ENCODE measurements around the gene ZNF396. TPM values are rescaled to one million over a fixed set of nuclear protein-coding genes. Genes with fewer than 3 reads are reported as not detected.

ZNF396 gene
- total RNA-seq, 1 donor from 2014 or later: 1.4 TPM

- H3K4me1 Mint-ChIP-seq (ENCODE audit: low read depth, unreplicated experiment): peaks cover 7% of the 10 kb centered on the region
- peak overlapping the region; percentile 9 for H3K4me3 Mint-ChIP-seq (ENCODE audit: unreplicated experiment)
- Histone ChIP-seq H2AFZ (ENCODE audit: low read depth, low read length) (no peak overlapping the region), H3K27me3 (ENCODE audit: insufficient read depth, low read length) (no peaks in the 10 kb centered on the region), H3K9ac (ENCODE audit: low read length) (no peak overlapping the region), H3K4me2 (ENCODE audit: low read length) (no peak overlapping the region), H4K20me1 (ENCODE audit: insufficient read depth, low read length) (no peaks in the 10 kb centered on the region), H3K4me3 (ENCODE audit: insufficient read depth, low read depth, low read length) (no peak overlapping the region), H3K36me3 (ENCODE audit: insufficient read depth, low read length) (no peaks in the 10 kb centered on the region), H3K79me2 (ENCODE audit: insufficient read depth, low read length) (no peaks in the 10 kb centered on the region), H3K4me1 (ENCODE audit: insufficient read depth, low read length) (peaks cover 4% of the 10 kb centered on the region), H3K9me3 (ENCODE audit: insufficient read depth, low read depth, low read length) (no peaks in the 10 kb centered on the region), H3K27ac (ENCODE audit: low read depth, low read length) (no peak overlapping the region)
- H3K27me3 Mint-ChIP-seq (ENCODE audit: low read depth, unreplicated experiment): peaks cover 3% of the 10 kb centered on the region
- no peak overlapping the region for H3K27ac Mint-ChIP-seq (ENCODE audit: unreplicated experiment)
- DNase-seq (ENCODE audit: low read depth) (no peak), FAIRE-seq (no peak)
- H3K9me3 Mint-ChIP-seq (ENCODE audit: unreplicated experiment): peaks cover 6% of the 10 kb centered on the region
- TF ChIP-seq CTCF (IDR thresholded peaks at IDR 0.05; ENCODE audit: insufficient read depth, low read depth, low read length) (no peak), EZH2 (IDR thresholded peaks at IDR 0.05; ENCODE audit: insufficient read depth, low read length) (no peak)
- H3K36me3 Mint-ChIP-seq (ENCODE audit: low read depth, unreplicated experiment): no peaks in the 10 kb centered on the region
These were observed 1.4 kb upstream of the ZNF396 start for GRCh38 chr18:35378574-35378896.

GRCh38 chr18:35377875-35378573 lies 887 bp upstream of the ZNF396 start:
- H3K27ac ChIP-seq (ENCODE audit: low read depth, low read length): peak overlapping the region; percentile 30
- no peaks in the 10 kb centered on the region for H3K9me3 ChIP-seq (ENCODE audit: insufficient read depth, low read depth, low read length)
- H3K36me3 ChIP-seq (ENCODE audit: insufficient read depth, low read length): no peaks in the 10 kb centered on the region
- Mint-ChIP-seq H3K27me3 (ENCODE audit: low read depth, unreplicated experiment) (peaks cover 3% of the 10 kb centered on the region), H3K36me3 (ENCODE audit: low read depth, unreplicated experiment) (no peaks in the 10 kb centered on the region), H3K4me3 (ENCODE audit: unreplicated experiment) (peak overlapping the region; percentile 81), H3K9me3 (ENCODE audit: unreplicated experiment) (peaks cover 6% of the 10 kb centered on the region), H3K27ac (ENCODE audit: unreplicated experiment) (peak overlapping the region; percentile 48), H3K4me1 (ENCODE audit: low read depth, unreplicated experiment) (peaks cover 7% of the 10 kb centered on the region)
- H3K27me3 ChIP-seq (ENCODE audit: insufficient read depth, low read length): peaks cover 2% of the 10 kb centered on the region
- FAIRE-seq (no peak), DNase-seq (ENCODE audit: low read depth) (peak; percentile 71)
- peaks cover 4% of the 10 kb centered on the region for H3K4me1 ChIP-seq (ENCODE audit: insufficient read depth, low read length)
- H4K20me1 ChIP-seq (ENCODE audit: insufficient read depth, low read length): no peaks in the 10 kb centered on the region
- H3K9ac ChIP-seq (ENCODE audit: low read length): no peak overlapping the region
- H2AFZ ChIP-seq (ENCODE audit: low read depth, low read length): no peak overlapping the region
- no peak for TF ChIP-seq EZH2 (IDR thresholded peaks at IDR 0.05; ENCODE audit: insufficient read depth, low read length)
- TF ChIP-seq CTCF (IDR thresholded peaks at IDR 0.05; ENCODE audit: insufficient read depth, low read depth, low read length): peak; percentile 14
- no peaks in the 10 kb centered on the region for H3K79me2 ChIP-seq (ENCODE audit: insufficient read depth, low read length)
- H3K4me3 ChIP-seq (ENCODE audit: insufficient read depth, low read depth, low read length): no peak overlapping the region
- H3K4me2 ChIP-seq (ENCODE audit: low read length): peak overlapping the region; percentile 92

- Histone ChIP-seq H3K27me3 (ENCODE audit: insufficient read depth, low read length) (peaks cover 2% of the 10 kb centered on the region), H2AFZ (ENCODE audit: low read depth, low read length) (peak overlapping the region; percentile 93), H3K4me1 (ENCODE audit: insufficient read depth, low read length) (peaks cover 4% of the 10 kb centered on the region), H3K36me3 (ENCODE audit: insufficient read depth, low read length) (no peaks in the 10 kb centered on the region), H3K9ac (ENCODE audit: low read length) (peak overlapping the region; percentile 68), H3K4me3 (ENCODE audit: insufficient read depth, low read depth, low read length) (peak overlapping the region; percentile 58), H4K20me1 (ENCODE audit: insufficient read depth, low read length) (no peaks in the 10 kb centered on the region), H3K9me3 (ENCODE audit: insufficient read depth, low read depth, low read length) (no peaks in the 10 kb centered on the region), H3K4me2 (ENCODE audit: low read length) (peak overlapping the region; percentile 92), H3K27ac (ENCODE audit: low read depth, low read length) (no peak overlapping the region), H3K79me2 (ENCODE audit: insufficient read depth, low read length) (no peaks in the 10 kb centered on the region)
- Mint-ChIP-seq H3K27ac (ENCODE audit: unreplicated experiment) (no peak overlapping the region), H3K4me3 (ENCODE audit: unreplicated experiment) (peak overlapping the region; percentile 82), H3K36me3 (ENCODE audit: low read depth, unreplicated experiment) (no peaks in the 10 kb centered on the region), H3K27me3 (ENCODE audit: low read depth, unreplicated experiment) (peaks cover 3% of the 10 kb centered on the region), H3K4me1 (ENCODE audit: low read depth, unreplicated experiment) (peaks cover 7% of the 10 kb centered on the region), H3K9me3 (ENCODE audit: unreplicated experiment) (peaks cover 3% of the 10 kb centered on the region)
- no peak for FAIRE-seq
- TF ChIP-seq CTCF (IDR thresholded peaks at IDR 0.05; ENCODE audit: insufficient read depth, low read depth, low read length) (no peak), EZH2 (IDR thresholded peaks at IDR 0.05; ENCODE audit: insufficient read depth, low read length) (no peak)
- DNase-seq (ENCODE audit: low read depth): no peak
These were observed 770 bp downstream of the ZNF396 start for GRCh38 chr18:35376393-35376741.
